Pons (tissue), 1 donor: ENCODE measurements around the gene GAP43.

Source experiments
- DNase-seq: peaks from one replicate; pipeline ENCODE4 v3.0.0-alpha.2; 2016; ENCODE audit warnings: low spot score

The GAP43 gene

DNA sequence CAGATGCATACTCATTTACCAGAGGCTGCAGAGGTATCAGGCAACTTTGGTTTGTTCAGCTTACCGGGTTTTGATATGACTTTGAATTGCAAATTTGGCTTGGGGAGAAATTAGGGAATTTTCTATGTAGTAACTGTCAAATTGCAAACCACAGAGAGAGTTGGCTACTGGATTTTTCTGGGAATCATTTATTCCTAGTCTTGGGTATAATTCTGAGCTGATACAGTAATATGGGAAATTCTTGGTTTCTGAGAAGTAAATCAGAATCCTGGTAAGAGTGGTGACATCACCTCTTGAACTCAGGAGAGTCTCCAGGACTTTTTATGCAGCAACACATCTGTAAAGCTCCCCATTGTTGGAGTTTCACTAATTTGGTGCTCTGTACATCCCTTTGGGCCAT, 39.0 kb downstream of the GAP43 start:
- DNase-seq = no peak

DNA sequence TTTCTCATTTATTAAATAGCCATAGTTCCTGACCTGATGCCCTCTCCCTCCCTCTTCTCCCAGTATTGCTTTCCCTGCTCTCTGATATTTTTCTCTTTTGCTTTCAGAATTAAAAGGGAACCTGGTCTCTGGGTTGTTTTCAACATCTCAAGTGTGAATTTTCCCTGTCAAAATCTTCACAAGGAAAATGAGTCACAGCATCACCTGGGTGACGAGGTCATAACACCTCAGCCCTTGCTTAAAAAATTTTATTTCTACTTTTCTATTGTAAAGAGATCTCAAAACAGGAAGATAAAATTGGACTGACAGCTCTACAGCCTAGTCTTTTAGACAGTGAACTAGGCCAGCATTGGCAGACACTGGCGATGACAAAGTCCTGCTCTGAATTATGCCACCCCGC, 40.1 kb downstream of the GAP43 start:
- no peak for DNase-seq

- no peak for DNase-seq
Observed at GRCh38 chr3:115666081-115666480, 42.8 kb downstream of the GAP43 start.

DNA sequence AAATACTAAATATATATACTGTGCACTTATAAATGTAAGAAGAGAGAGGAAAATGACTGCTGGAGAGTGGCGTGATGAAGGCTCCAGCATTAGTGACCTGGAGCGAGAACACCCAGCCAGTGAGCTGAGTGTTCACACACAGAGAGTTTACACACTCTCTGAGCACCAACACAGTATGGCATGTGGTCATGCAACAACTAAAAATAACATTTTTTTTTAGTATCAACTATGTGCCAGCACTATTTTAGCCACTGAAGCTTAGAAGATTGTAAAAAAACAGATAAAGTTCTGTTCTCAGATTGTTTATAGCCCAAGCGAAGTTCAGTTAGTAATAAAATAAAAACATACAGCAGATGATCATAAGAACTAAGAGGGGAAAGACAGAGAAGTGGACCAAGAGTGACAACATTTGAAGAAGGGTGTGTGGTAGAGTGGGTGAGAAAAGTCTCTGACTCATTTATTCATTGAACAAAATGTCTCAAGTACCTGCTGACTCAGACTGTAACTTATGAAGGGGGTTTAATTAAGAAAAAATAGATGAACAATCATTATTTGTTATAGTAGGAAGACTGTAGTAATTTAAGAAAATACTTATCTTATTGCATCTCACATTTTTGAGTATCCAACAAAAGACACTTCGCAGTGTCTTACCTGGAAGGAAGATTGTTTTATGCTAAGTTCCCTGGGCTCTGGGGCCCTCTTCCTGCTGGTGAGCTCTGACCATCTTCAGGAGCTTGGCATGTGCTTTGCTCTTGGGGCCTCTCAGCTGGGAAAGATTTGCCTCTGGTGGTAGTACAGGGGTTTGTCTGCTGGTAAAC, 43.8 kb downstream of the GAP43 start:
- DNase-seq = no peak

GRCh38 chr3:115667738-115668065, 44.4 kb downstream of the GAP43 start:
- DNase-seq = no peak

DNA sequence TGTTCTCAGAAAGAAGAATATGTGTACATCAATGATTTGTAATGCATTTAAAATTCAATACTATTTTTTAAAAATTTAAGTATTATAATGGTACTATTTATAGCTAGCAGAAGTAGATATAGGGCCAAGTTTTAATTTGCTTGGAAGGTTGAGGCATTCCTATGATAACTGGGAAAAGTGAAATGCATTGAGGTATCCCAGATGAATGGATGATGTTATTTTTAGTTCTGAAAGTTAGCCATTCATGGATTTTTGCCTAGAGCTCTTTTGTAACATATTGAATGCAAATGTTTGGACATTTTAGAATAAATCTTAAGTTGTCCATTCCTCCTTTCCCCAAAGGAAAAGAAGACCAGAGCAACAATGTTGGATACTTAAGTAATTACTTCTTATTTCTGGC, 47.6 kb downstream of the GAP43 start:
- DNase-seq = no peak

- DNase-seq = peak; percentile 35
Observed at GRCh38 chr3:115671761-115672455, 48.6 kb downstream of the GAP43 start.

GRCh38 chr3:115673881-115674280, 50.6 kb downstream of the GAP43 start:
- no peak for DNase-seq

DNA sequence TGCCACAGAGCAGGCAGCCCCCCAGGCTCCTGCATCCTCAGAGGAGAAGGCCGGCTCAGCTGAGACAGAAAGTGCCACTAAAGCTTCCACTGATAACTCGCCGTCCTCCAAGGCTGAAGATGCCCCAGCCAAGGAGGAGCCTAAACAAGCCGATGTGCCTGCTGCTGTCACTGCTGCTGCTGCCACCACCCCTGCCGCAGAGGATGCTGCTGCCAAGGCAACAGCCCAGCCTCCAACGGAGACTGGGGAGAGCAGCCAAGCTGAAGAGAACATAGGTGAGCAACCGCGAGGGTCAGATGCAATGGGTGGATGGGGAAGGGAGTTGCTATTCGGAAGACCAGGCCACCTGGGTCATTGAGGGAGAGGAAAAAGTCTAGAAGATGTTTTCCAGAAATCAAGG, 53.0 kb downstream of the GAP43 start:
- DNase-seq = no peak

GRCh38 chr3:115680803-115681345, 57.6 kb downstream of the GAP43 start:
- no peak for DNase-seq

DNA sequence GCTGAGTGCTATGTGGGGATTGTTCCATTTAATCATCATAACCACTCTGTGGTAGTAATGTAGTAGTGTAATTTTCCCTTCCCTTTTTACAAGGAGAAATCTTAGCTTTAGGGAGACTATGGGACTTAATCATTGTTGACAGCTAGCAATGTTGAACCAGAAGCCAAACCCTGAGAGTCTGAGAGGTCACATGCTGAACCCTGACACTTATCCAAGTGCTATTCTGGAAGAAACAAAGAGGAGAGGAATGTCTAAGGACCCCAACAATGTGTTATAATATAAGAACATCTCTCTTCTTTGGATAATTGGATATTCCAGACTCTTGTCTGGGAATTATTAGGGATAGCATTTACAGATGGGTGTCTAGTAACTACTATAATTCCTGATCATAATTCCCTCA, 58.4 kb downstream of the GAP43 start:
- DNase-seq = no peak

DNA sequence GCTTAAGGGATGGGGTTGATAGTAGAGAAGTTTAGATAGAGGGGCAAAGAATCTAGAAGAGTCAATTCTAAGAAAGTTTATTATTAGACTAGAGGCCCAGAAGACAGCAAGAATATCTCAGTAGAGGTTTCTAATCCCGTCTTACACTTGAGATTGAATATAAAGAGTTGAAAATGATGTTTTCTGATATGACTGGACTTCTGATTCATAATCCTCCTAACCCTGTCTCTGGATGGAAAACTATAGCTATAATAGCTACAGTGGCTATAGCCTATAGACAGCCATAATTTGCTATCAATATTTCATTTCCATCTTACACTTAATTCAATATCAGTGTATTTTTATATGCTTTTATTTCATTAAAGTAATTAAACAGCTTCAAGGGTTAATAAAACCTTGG, 60.0 kb downstream of the GAP43 start:
- DNase-seq = no peak

GRCh38 chr3:115683773-115684172, 60.5 kb downstream of the GAP43 start:
- no peak for DNase-seq

DNA sequence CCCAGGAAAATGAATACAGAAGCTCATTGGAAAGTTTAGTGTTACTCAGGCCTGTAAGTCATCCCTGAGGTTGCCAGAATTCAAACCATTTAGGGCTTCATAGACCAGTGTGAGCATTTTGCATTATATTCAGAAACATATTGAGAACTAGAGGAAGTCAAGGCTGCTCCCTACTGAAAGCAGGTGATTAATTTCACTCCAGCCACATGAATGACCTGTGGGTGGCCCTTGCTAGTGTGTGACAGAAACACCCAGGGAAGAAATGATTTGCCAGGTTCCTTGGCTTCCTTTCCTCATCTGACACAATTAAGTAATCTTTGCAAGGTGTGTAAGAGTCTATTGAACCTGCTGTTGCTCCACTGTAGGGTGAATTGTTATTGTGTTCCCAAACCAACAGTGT, 61.8 kb downstream of the GAP43 start:
- DNase-seq = no peak

DNA sequence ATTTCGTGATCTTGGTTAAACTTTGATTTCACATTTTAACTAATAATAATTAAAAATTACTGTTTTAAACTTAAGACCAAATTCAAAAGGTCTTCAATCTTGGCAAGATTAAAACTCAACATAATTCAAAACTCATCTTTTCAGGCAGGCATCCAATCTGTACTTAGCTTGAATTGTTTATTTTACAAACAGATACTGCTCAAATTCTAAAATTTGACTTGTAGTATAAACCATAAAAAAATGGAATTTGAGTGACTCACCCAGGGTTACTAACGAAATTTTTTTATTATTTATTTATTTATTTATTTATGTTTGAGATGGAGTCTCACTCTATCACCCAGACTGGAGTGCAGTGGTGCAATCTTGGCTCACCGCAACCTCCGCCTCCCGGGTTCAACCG, 64.4 kb downstream of the GAP43 start:
- no peak for DNase-seq

GRCh38 chr3:115688418-115688817, 65.1 kb downstream of the GAP43 start:
- DNase-seq = no peak

DNA sequence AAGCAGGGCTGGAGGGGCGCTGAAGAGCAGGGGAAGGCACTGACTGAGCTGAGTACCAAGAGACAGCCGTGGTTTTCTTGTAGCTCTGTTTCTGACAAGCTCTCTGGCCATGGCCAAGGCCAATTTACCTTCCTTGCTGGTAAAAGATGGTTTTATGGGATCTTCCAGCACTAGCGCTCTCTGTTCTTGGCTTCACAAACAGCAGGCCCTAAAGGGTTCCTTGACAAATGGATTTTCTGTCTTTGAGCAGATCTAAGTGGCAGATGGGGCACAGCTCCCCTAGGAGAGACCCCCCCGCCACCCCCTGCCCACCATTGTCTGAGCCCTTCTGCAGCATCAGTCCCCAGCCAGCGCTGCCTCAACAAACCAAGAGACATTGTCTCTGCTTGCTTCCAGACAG, 66.6 kb downstream of the GAP43 start:
- DNase-seq = no peak

DNA sequence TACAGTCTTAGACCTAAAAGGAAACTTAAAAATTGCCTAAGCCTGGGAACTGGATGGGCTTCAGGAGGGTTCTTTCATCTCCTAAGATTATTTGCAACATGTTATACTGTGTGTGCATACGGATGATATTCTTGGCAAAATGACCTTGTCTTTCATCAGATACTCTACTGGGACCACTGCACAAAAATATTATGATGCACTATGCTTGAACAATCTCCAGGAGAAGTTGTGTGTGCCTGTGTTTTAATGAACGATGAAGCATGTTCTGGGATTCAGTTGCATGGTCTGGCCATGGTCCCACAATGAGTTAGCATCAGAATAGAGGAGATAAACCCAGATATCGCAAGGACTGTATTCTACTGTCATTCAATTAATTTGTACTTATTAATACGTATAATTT, 68.7 kb downstream of the GAP43 start:
- no peak for DNase-seq

DNA sequence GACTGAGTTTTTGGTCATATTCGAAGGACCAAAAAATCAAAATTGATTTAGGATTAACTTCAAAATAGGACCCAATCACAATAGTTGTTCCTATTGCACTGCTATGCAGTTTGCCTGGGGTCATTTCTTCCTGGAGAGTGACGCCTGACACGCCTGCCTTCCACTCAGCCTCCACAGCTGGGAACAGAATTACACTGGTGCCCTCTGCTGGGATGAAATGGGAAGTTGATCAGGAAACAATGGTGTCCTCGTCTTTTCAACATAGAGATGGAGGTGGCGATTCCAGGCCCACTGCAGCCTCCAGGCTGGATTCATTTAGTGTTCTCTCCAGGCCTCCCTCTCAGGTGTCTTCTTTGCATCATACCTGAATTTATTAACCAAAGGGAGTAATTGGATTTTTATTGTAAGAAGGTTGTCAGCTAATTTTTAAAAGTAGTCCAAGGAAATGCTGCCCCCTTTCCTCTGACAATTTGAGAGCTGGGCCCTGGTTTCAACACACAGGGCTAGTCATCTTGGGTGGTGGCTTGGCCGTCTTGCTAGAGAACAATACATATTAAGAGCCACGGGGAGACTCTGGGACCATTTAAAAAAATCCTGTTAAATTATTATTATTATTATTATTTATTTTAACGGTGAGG, 69.7 kb downstream of the GAP43 start:
- peak; percentile 85 for DNase-seq

DNA sequence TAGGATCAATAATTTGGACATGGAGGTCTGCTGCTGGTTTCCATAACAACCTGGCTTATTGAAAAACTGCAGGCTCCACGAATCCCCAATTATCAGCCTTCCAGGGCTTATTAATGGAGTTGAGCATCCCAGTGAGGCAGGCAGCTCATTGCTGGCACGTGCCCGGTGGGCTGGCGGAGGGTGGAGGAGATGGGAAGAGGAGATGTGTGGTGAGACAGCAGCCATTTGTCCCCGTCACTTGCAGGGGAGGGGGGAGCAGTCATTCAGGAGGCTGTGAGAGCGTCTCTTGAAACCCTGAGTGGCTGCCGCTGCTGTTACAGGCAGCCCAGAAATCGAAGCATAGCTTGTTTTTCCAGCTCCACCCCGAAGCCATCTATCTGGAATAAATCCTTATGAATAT, 70.6 kb downstream of the GAP43 start:
- no peak for DNase-seq

- DNase-seq = no peak
Observed at GRCh38 chr3:115695090-115695489, 71.8 kb downstream of the GAP43 start.

GRCh38 chr3:115697263-115698053, 74.1 kb downstream of the GAP43 start:
- DNase-seq = no peak
